Measurements from ENCODE around the gene SIK3. TPM values are rescaled to one million over a fixed set of nuclear protein-coding genes. Genes with fewer than 3 reads are reported as not detected.

Gene SIK3
- total and polyA plus RNA-seq, 4 donors = 6.4 to 64.2 (median 39.0) TPM

DNA sequence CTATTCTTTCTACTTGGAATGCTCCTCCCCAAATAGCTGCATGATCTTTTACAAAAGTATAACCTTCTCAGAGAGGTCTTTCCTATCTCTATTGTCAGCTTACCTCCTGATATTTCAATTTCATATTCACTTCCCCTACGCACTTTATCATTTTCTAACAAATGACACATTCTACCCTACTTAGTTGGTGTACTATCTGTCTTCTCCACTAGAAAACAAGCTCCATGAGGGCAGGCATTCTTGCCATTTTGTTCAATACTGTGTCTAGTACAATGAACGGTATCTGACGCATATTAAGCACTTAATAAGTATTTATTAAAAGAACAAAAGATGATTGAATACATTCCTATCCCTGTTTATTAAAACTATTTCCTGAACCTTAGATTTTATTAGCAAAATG lies 164.3 kb downstream of the SIK3 start:
- DNase-seq (no peak), ATAC-seq (ENCODE audit: low FRiP score) (no peak)
- no peaks in the 10 kb centered on the region for H3K27me3 ChIP-seq (ENCODE audit: control insufficient read depth in 1 of 2, insufficient read depth in 2 of 2, low read length in 1 of 2)
- intact Hi-C loops (cut with DNase I) = no loop called here
- 97 to 100% methylated on average over 3 of the region's 3 CpGs for WGBS, 2 donors
- no peaks in the 10 kb centered on the region for H3K9me3 ChIP-seq (ENCODE audit: control insufficient read depth, low read length)
- H3K4me3 ChIP-seq (ENCODE audit: low read length in 2 of 2) = no peak overlapping the region
- no peaks in the 10 kb centered on the region for H3K4me1 ChIP-seq (ENCODE audit: control insufficient read depth in 1 of 2, insufficient read depth in 2 of 2, low read length in 2 of 2)
- H3K36me3 ChIP-seq (ENCODE audit: control insufficient read depth in 1 of 2, insufficient read depth in 2 of 2, low read length in 1 of 2) = no peaks in the 10 kb centered on the region
- no peak overlapping the region for H3K27ac ChIP-seq (ENCODE audit: low read depth in 1 of 2, low read length in 2 of 2)

GRCh38 chr11:116932181-116932580 lies 166.0 kb downstream of the SIK3 start:
- intact Hi-C loops (cut with DNase I) = no loop called here
- Histone ChIP-seq H3K4me1 (ENCODE audit: control insufficient read depth in 1 of 2, insufficient read depth in 2 of 2, low read length in 2 of 2) (no peaks in the 10 kb centered on the region), H3K9me3 (ENCODE audit: control insufficient read depth, low read length) (no peaks in the 10 kb centered on the region), H3K27ac (ENCODE audit: low read depth in 1 of 2, low read length in 2 of 2) (no peak overlapping the region), H3K4me3 (ENCODE audit: low read length in 2 of 2) (no peak overlapping the region), H3K36me3 (ENCODE audit: control insufficient read depth in 1 of 2, insufficient read depth in 2 of 2, low read length in 1 of 2) (no peaks in the 10 kb centered on the region), H3K27me3 (ENCODE audit: control insufficient read depth in 1 of 2, insufficient read depth in 2 of 2, low read length in 1 of 2) (no peaks in the 10 kb centered on the region)
- ATAC-seq (ENCODE audit: low FRiP score) (no peak), DNase-seq (no peak)
- WGBS, 2 donors = 93% methylated on average over 7 of the region's 7 CpGs

GRCh38 chr11:116931206-116931953 lies 166.8 kb downstream of the SIK3 start:
- H3K4me3 ChIP-seq (ENCODE audit: low read length in 2 of 2) = no peak overlapping the region
- H3K9me3 ChIP-seq (ENCODE audit: control insufficient read depth, low read length) = no peaks in the 10 kb centered on the region
- H3K27ac ChIP-seq (ENCODE audit: low read depth in 1 of 2, low read length in 2 of 2) = no peak overlapping the region
- no peaks in the 10 kb centered on the region for H3K27me3 ChIP-seq (ENCODE audit: control insufficient read depth in 1 of 2, insufficient read depth in 2 of 2, low read length in 1 of 2)
- no peaks in the 10 kb centered on the region for H3K36me3 ChIP-seq (ENCODE audit: control insufficient read depth in 1 of 2, insufficient read depth in 2 of 2, low read length in 1 of 2)
- intact Hi-C loops (cut with DNase I) = no loop called here
- no peak for DNase-seq
- H3K4me1 ChIP-seq (ENCODE audit: control insufficient read depth in 1 of 2, insufficient read depth in 2 of 2, low read length in 2 of 2) = no peaks in the 10 kb centered on the region
- ATAC-seq (ENCODE audit: low FRiP score) = no peak
- 77 to 80% methylated on average over 7 of the region's 7 CpGs for WGBS, 2 donors

DNA sequence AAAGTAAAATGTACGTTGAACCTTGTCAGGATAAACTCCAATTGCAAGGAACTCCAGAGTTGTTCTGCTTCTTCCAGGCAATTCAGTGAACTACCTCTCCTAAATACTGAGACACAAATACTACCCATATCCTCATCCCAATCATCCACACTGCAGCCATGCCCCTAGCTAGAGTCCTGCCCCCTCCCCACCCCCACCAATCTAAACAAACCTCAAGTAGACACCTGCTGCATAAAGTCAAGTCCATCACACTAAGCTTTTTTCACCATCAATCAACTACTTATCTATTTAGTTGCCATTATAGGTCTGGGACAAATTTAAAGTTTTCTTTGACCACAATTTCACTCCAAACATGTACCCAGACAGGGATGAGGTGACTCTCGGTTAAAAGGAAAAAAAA lies 167.6 kb downstream of the SIK3 start:
- Histone ChIP-seq H3K4me3 (ENCODE audit: low read length in 2 of 2) (no peak overlapping the region), H3K4me1 (ENCODE audit: control insufficient read depth in 1 of 2, insufficient read depth in 2 of 2, low read length in 2 of 2) (no peaks in the 10 kb centered on the region), H3K27ac (ENCODE audit: low read depth in 1 of 2, low read length in 2 of 2) (no peak overlapping the region), H3K36me3 (ENCODE audit: control insufficient read depth in 1 of 2, insufficient read depth in 2 of 2, low read length in 1 of 2) (no peaks in the 10 kb centered on the region), H3K27me3 (ENCODE audit: control insufficient read depth in 1 of 2, insufficient read depth in 2 of 2, low read length in 1 of 2) (no peaks in the 10 kb centered on the region), H3K9me3 (ENCODE audit: control insufficient read depth, low read length) (no peaks in the 10 kb centered on the region)
- DNase-seq (no peak), ATAC-seq (ENCODE audit: low FRiP score) (peak; percentile 13)
- 57 to 59% methylated on average over 2 of the region's 2 CpGs for WGBS, 2 donors
- intact Hi-C loops (cut with DNase I) = no loop called here

GRCh38 chr11:116930177-116930576 lies 168.1 kb downstream of the SIK3 start:
- 22 to 24% methylated on average over 4 of the region's 4 CpGs for WGBS, 2 donors
- no peaks in the 10 kb centered on the region for H3K36me3 ChIP-seq (ENCODE audit: control insufficient read depth in 1 of 2, insufficient read depth in 2 of 2, low read length in 1 of 2)
- intact Hi-C loops (cut with DNase I) = no loop called here
- ATAC-seq (ENCODE audit: low FRiP score) (peak; percentile 47), DNase-seq (no peak)
- no peaks in the 10 kb centered on the region for H3K4me1 ChIP-seq (ENCODE audit: control insufficient read depth in 1 of 2, insufficient read depth in 2 of 2, low read length in 2 of 2)
- no peaks in the 10 kb centered on the region for H3K9me3 ChIP-seq (ENCODE audit: control insufficient read depth, low read length)
- no peak overlapping the region for H3K27ac ChIP-seq (ENCODE audit: low read depth in 1 of 2, low read length in 2 of 2)
- H3K27me3 ChIP-seq (ENCODE audit: control insufficient read depth in 1 of 2, insufficient read depth in 2 of 2, low read length in 1 of 2) = no peaks in the 10 kb centered on the region
- no peak overlapping the region for H3K4me3 ChIP-seq (ENCODE audit: low read length in 2 of 2)

DNA sequence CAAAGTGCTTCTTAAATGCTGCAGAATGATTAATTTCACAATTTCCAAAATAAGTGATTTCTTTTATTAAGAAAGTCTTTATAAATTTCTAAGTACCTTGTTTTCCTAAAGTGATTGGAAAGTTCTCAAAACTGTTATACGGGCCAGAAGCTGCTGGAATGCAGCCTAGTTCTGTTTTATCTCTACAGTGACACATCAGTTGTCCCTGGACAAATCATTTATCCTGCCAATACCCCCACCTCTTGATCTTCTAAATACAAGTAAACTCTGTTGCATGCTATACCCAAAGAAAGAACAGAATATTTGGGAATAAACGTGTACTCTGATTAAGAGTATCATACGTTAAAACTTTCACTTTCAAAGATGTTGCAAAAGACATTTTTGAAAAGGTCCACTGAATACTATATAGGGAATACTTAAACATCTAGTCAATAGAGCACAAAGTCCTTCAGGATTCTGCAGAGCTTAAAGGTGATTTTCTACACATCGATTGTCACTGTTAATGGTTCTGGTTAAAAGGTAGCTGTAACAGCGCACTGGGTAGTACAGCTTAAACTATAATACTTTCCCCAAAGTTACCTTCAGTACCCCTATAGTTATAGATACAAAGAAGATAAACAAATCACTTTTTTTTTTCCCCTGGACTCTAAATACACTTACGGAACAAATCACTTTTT lies 168.7 kb downstream of the SIK3 start:
- DNase-seq (no peak), ATAC-seq (ENCODE audit: low FRiP score) (no peak)
- no peaks in the 10 kb centered on the region for H3K9me3 ChIP-seq (ENCODE audit: control insufficient read depth, low read length)
- H3K4me1 ChIP-seq (ENCODE audit: control insufficient read depth in 1 of 2, insufficient read depth in 2 of 2, low read length in 2 of 2) = no peaks in the 10 kb centered on the region
- no peaks in the 10 kb centered on the region for H3K36me3 ChIP-seq (ENCODE audit: control insufficient read depth in 1 of 2, insufficient read depth in 2 of 2, low read length in 1 of 2)
- no peak overlapping the region for H3K4me3 ChIP-seq (ENCODE audit: low read length in 2 of 2)
- WGBS, 2 donors = 32 to 41% methylated on average over 6 of the region's 6 CpGs
- intact Hi-C loops (cut with DNase I) = no loop called here
- H3K27ac ChIP-seq (ENCODE audit: low read depth in 1 of 2, low read length in 2 of 2) = no peak overlapping the region
- no peaks in the 10 kb centered on the region for H3K27me3 ChIP-seq (ENCODE audit: control insufficient read depth in 1 of 2, insufficient read depth in 2 of 2, low read length in 1 of 2)

DNA sequence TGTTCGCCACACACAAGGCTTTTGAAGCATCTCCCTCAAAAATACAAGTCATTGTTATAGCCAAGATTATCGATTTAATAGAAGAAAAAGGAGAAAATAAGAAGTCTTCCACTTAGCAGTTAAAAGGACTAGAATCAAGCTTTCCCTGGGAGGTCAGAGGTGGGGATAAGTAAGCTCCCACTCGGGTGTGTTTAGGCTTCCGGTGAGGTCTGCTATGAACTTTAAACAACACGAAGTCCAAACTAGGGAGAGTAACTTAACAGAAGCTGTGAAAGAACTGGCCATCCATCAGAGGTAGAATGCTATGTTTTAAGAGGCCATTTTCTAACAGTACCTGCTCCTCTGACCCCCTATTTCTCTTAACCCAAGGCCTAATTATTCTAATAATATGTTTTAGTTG lies 169.4 kb downstream of the SIK3 start:
- Histone ChIP-seq H3K36me3 (ENCODE audit: control insufficient read depth in 1 of 2, insufficient read depth in 2 of 2, low read length in 1 of 2) (no peaks in the 10 kb centered on the region), H3K27me3 (ENCODE audit: control insufficient read depth in 1 of 2, insufficient read depth in 2 of 2, low read length in 1 of 2) (no peaks in the 10 kb centered on the region), H3K4me3 (ENCODE audit: low read length in 2 of 2) (no peak overlapping the region), H3K4me1 (ENCODE audit: control insufficient read depth in 1 of 2, insufficient read depth in 2 of 2, low read length in 2 of 2) (no peaks in the 10 kb centered on the region), H3K27ac (ENCODE audit: low read depth in 1 of 2, low read length in 2 of 2) (no peak overlapping the region), H3K9me3 (ENCODE audit: control insufficient read depth, low read length) (no peaks in the 10 kb centered on the region)
- no peak for DNase-seq
- ATAC-seq (ENCODE audit: low FRiP score) = no peak
- intact Hi-C loops (cut with DNase I) = no loop called here
- WGBS, 2 donors = 82 to 86% methylated on average over 5 of the region's 5 CpGs

DNA sequence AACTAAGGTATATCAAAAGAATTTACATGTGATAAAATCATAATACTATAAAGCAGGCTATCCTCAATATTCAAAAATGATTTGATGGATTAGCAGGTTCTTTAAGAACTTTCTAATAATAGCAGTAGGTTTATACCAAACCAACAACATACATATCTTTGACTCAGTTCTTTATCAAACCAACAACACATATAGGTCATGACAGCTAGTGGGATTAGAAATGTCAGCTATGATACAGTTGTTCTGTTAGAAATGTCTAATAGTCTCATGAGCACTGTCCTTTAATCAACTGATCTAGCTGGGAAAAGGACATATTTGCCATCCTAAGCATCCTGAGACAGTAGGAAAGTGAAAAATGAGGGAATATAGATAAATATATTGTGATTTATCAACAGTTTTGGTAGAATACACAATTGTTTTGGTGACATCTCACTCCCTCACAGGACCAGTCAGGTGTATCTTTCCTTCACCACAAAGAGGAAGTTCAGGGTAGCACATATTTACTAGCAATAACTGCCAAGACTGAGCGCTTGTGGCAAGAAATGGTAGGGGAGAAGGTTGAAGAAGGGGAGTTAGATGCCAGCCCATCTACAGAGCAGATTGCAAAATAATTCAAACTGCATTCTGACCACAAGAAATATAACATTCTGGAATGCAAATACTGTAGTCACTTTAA lies 170.0 kb downstream of the SIK3 start:
- no peak for ATAC-seq (ENCODE audit: low FRiP score)
- Histone ChIP-seq H3K36me3 (ENCODE audit: control insufficient read depth in 1 of 2, insufficient read depth in 2 of 2, low read length in 1 of 2) (peaks cover 0 to 4% of the 10 kb centered on the region in 2 donors), H3K27me3 (ENCODE audit: control insufficient read depth in 1 of 2, insufficient read depth in 2 of 2, low read length in 1 of 2) (no peaks in the 10 kb centered on the region), H3K4me1 (ENCODE audit: control insufficient read depth in 1 of 2, insufficient read depth in 2 of 2, low read length in 2 of 2) (no peaks in the 10 kb centered on the region), H3K4me3 (ENCODE audit: low read length in 2 of 2) (no peak overlapping the region), H3K9me3 (ENCODE audit: control insufficient read depth, low read length) (no peaks in the 10 kb centered on the region), H3K27ac (ENCODE audit: low read depth in 1 of 2, low read length in 2 of 2) (no peak overlapping the region)
- WGBS, 2 donors = 96 to 99% methylated on average over 1 of the region's 1 CpG
- intact Hi-C loops (cut with DNase I) = no loop called here
- DNase-seq = no peak
